Upper lobe of left lung (tissue), 6 donors: Measurements from ENCODE around the gene DLGAP1. TPM values are rescaled to one million over a fixed set of nuclear protein-coding genes. Genes with fewer than 3 reads are reported as not detected.
"Not testable (repeated sequence)": the region's sequence is repeated elsewhere in the genome, so short reads cannot be mapped to it uniquely, and the experiment has no call there.

Source experiments
- ATAC-seq, 2 donors: fragments of 200-7000 bp; cut with Tn5 transposase; one replicate each; pipeline ENCODE4 v1.9.1; 2022; ENCODE audit warnings: mild to moderate bottlenecking in 2 of 2, moderate library complexity in 2 of 2; ENCODE audit not compliant: low FRiP score in 2 of 2
- DNase-seq, 2 donors: peaks; one replicate each; pipeline ENCODE4 v3.0.0-alpha.2; 2019 to 2020
- H3K27ac ChIP-seq, 4 donors: fragments of 200-600 bp; sonication (generic); one replicate each; pipeline ENCODE4 v1.5.1; 2016 to 2019
- H3K27me3 ChIP-seq, 4 donors: fragments of 200-600 bp; sonication (generic); one replicate each; pipeline ENCODE4 v1.5.1; 2017 to 2019
- H3K36me3 ChIP-seq, 4 donors: fragments of 200-600 bp; sonication (generic); one replicate each; pipeline ENCODE4 v1.5.1; 2016 to 2019
- H3K4me1 ChIP-seq, 4 donors: fragments of 200-600 bp; sonication (generic); one replicate each; pipeline ENCODE4 v1.5.1; 2018 to 2019
- H3K4me3 ChIP-seq, 4 donors: fragments of 200-600 bp; sonication (generic); one replicate each; pipeline ENCODE4 v1.5.1; 2017 to 2019; ENCODE audit warnings: mild to moderate bottlenecking in 2 of 4, moderate library complexity in 1 of 4
- H3K9me3 ChIP-seq, 4 donors: fragments of 200-600 bp; sonication (generic); one replicate each; pipeline ENCODE4 v1.5.1; 2018 to 2019
- CTCF ChIP-seq, 6 experiments: fragments of 450-650 bp in 4 of 6; fragments of 200-600 bp in 2 of 6; sonication (generic) in 2 of 6; IDR thresholded peaks; one replicate each; pipeline ENCODE4 v1.5.1; 2016 to 2019; ENCODE audit warnings: antibody characterized with exemption in 6 of 6
- EP300 ChIP-seq, 4 donors: sonication (generic); formaldehyde crosslinking; IDR thresholded peaks; one replicate each; pipeline ENCODE4 v1.5.1; 2017; ENCODE audit warnings: antibody characterized with exemption in 4 of 4, control low read depth in 2 of 4
- POLR2A ChIP-seq, 4 donors: fragments of 450-650 bp; IDR thresholded peaks; one replicate each; pipeline ENCODE4 v1.5.1; 2016 to 2017; ENCODE audit warnings: antibody characterized with exemption in 4 of 4, mild to moderate bottlenecking in 2 of 4
- POLR2AphosphoS5 ChIP-seq, 2 donors: sonication (generic); formaldehyde crosslinking; IDR thresholded peaks; one replicate each; pipeline ENCODE4 v1.5.1; 2017; ENCODE audit warnings: antibody characterized with exemption in 2 of 2
- WGBS, 2 donors: methylation state at CpG; one replicate each; pipeline ENCODE4 v1.1.5; 2017 to 2018; 5-methylcytosine and 5-hydroxymethylcytosine counted together
- total RNA-seq, 6 donors: library from RNA; depleted of rRNA in 4 of 6; stranded (reverse); fragments of >200 nt in 4 of 6; gene quantifications; one replicate each; pipeline versions ENCODE4 v1.1.0 to v1.2.1, GENCODE V29; 2016 to 2021
- donor health status: DM: no; HTN: no; CAD: no; lungs with moderate emphysema.
- donor health status: DM: no; HTN: yes; CAD: no; lungs with severe emphysema.

DLGAP1 gene
- total RNA-seq, 6 donors from 2014 or later, result 2.1 to 4.6 (median 3.6) TPM

GRCh38 chr18:4058179-4058578 lies 396.9 kb downstream of the DLGAP1 start:
- DNase-seq (no peak), ATAC-seq (no peak)
- H3K9me3 ChIP-seq, result peaks cover 0 to 14% (median 6%) of the 10 kb centered on the region in 4 donors
- no peaks in the 10 kb centered on the region for H3K27me3 ChIP-seq
- no peaks in the 10 kb centered on the region for H3K4me1 ChIP-seq
- H3K4me3 ChIP-seq, result no peak overlapping the region
- no peaks in the 10 kb centered on the region for H3K36me3 ChIP-seq
- no peak overlapping the region for H3K27ac ChIP-seq
- WGBS, 2 donors, result 50 to 70% methylated on average over 1 of the region's 1 CpG
- TF ChIP-seq CTCF (IDR thresholded peaks at IDR 0.05), result no peak
- no peak for TF ChIP-seq POLR2A (IDR thresholded peaks at IDR 0.05)
- TF ChIP-seq POLR2AphosphoS5 (IDR thresholded peaks at IDR 0.05), result no peak
- no peak for TF ChIP-seq EP300 (IDR thresholded peaks at IDR 0.05)

- DNase-seq (no peak), ATAC-seq (no peak)
- Histone ChIP-seq H3K27ac (no peak overlapping the region), H3K36me3 (no peaks in the 10 kb centered on the region), H3K9me3 (no peaks in the 10 kb centered on the region), H3K4me3 (no peak overlapping the region), H3K4me1 (no peaks in the 10 kb centered on the region), H3K27me3 (no peaks in the 10 kb centered on the region)
- whole genome bisulfite sequencing, 2 donors, result 74 to 77% methylated on average over 7 of the region's 7 CpGs
- TF ChIP-seq POLR2A (IDR thresholded peaks at IDR 0.05) (no peak), POLR2AphosphoS5 (IDR thresholded peaks at IDR 0.05) (no peak), CTCF (IDR thresholded peaks at IDR 0.05) (no peak), EP300 (IDR thresholded peaks at IDR 0.05) (no peak)
Measured at GRCh38 chr18:4040391-4041092, 414.6 kb downstream of the DLGAP1 start.

- H3K27ac ChIP-seq, result no peak overlapping the region
Measured at GRCh38 chr18:4035521-4035920, 419.6 kb downstream of the DLGAP1 start.

GRCh38 chr18:4034815-4035214 lies 420.3 kb downstream of the DLGAP1 start:
- 89 to 91% methylated on average over 4 of the region's 4 CpGs for WGBS, 2 donors
- H3K4me1 ChIP-seq, H3K27ac ChIP-seq, H3K27me3 ChIP-seq, H3K36me3 ChIP-seq, ATAC-seq, H3K9me3 ChIP-seq, H3K4me3 ChIP-seq, DNase-seq: not testable (repeated sequence)

More at GRCh38 chr18:4035521-4035920, 419.6 kb downstream of the DLGAP1 start:
- no peak for DNase-seq
- no peaks in the 10 kb centered on the region for H3K27me3 ChIP-seq
- no peaks in the 10 kb centered on the region for H3K36me3 ChIP-seq
- no peaks in the 10 kb centered on the region for H3K9me3 ChIP-seq
- TF ChIP-seq EP300 (IDR thresholded peaks at IDR 0.05), result no peak
- H3K4me3 ChIP-seq, result no peak overlapping the region
- 43% methylated on average over 6 of the region's 6 CpGs for WGBS, 2 donors
- no peak for ATAC-seq
- no peaks in the 10 kb centered on the region for H3K4me1 ChIP-seq

GRCh38 chr18:4026542-4026941 lies 428.6 kb downstream of the DLGAP1 start:
- Histone ChIP-seq H3K27ac (no peak overlapping the region), H3K4me1 (no peaks in the 10 kb centered on the region), H3K36me3 (no peaks in the 10 kb centered on the region), H3K4me3 (no peak overlapping the region), H3K27me3 (no peaks in the 10 kb centered on the region), H3K9me3 (no peaks in the 10 kb centered on the region)
- DNase-seq, result no peak
- 94 to 100% methylated on average over 1 of the region's 1 CpG for WGBS, 2 donors
- TF ChIP-seq EP300 (IDR thresholded peaks at IDR 0.05) (no peak), POLR2A (IDR thresholded peaks at IDR 0.05) (no peak), POLR2AphosphoS5 (IDR thresholded peaks at IDR 0.05) (no peak), CTCF (IDR thresholded peaks at IDR 0.05) (no peak)
- no peak for ATAC-seq

GRCh38 chr18:4024702-4025101 lies 430.4 kb downstream of the DLGAP1 start:
- Histone ChIP-seq H3K9me3 (no peaks in the 10 kb centered on the region), H3K27me3 (no peaks in the 10 kb centered on the region), H3K4me3 (no peak overlapping the region), H3K27ac (no peak overlapping the region), H3K36me3 (no peaks in the 10 kb centered on the region), H3K4me1 (no peaks in the 10 kb centered on the region)
- ATAC-seq (no peak), DNase-seq (no peak)
- TF ChIP-seq EP300 (IDR thresholded peaks at IDR 0.05), result no peak
- TF ChIP-seq POLR2AphosphoS5 (IDR thresholded peaks at IDR 0.05), result no peak
- TF ChIP-seq CTCF (IDR thresholded peaks at IDR 0.05), result no peak
- TF ChIP-seq POLR2A (IDR thresholded peaks at IDR 0.05), result no peak
- 82 to 85% methylated on average over 2 of the region's 2 CpGs for WGBS, 2 donors

- not testable (repeated sequence) for H3K27me3 ChIP-seq, H3K36me3 ChIP-seq, ATAC-seq, DNase-seq, H3K4me1 ChIP-seq, H3K9me3 ChIP-seq, H3K27ac ChIP-seq, H3K4me3 ChIP-seq
- 85 to 88% methylated on average over 1 of the region's 1 CpG for WGBS, 2 donors
Measured at GRCh38 chr18:4022749-4023148, 432.4 kb downstream of the DLGAP1 start.
